Natural killer cell (primary cell): Measurements from ENCODE around the gene ROR1. TPM values are rescaled to one million over a fixed set of nuclear protein-coding genes. Genes with fewer than 3 reads are reported as not detected.

ENCODE experiments used
- ATAC-seq, 3 donors: fragments of 150-1000 bp in 2 of 3; fragments of 200-7000 bp in 1 of 3; cut with Tn5 transposase; 1 replicate in 1 of 3; 2 replicates in 2 of 3; pipeline ENCODE4 v1.10.0; 2021; ENCODE audit warnings: mild to moderate bottlenecking in 2 of 3, moderate library complexity in 2 of 3
- DNase-seq, 2 donors: peaks; one replicate each; pipeline versions ENCODE4 v3.0.0 to v3.0.0-alpha.2; 2013 to 2021; ENCODE audit warnings: mixed read lengths in 1 of 2
- H3K27ac ChIP-seq: one replicate; pipeline ENCODE4 v1.5.1; 2013; ENCODE audit warnings: mild to moderate bottlenecking, low read length
- H3K27me3 ChIP-seq: one replicate; pipeline ENCODE4 v1.6.1; 2013; ENCODE audit warnings: low read length; ENCODE audit not compliant: control insufficient read depth, insufficient read depth
- H3K36me3 ChIP-seq: one replicate; pipeline ENCODE4 v1.6.1; 2013; ENCODE audit warnings: low read length; ENCODE audit not compliant: control insufficient read depth, insufficient read depth
- H3K4me1 ChIP-seq: one replicate; pipeline ENCODE4 v1.6.1; 2013; ENCODE audit warnings: low read length; ENCODE audit not compliant: control insufficient read depth, insufficient read depth
- H3K4me3 ChIP-seq: one replicate; pipeline ENCODE4 v1.5.1; 2013; ENCODE audit warnings: low read length
- H3K9me3 ChIP-seq: one replicate; pipeline ENCODE4 v1.6.1; 2013; ENCODE audit warnings: low read length; ENCODE audit not compliant: control insufficient read depth, insufficient read depth
- H3K27ac Mint-ChIP-seq, 2 donors: one replicate each; pipeline ENCODE4 v1.8.0; 2022; ENCODE audit warnings: mild to moderate bottlenecking in 2 of 2, mixed read lengths in 2 of 2, moderate library complexity in 1 of 2
- H3K27me3 Mint-ChIP-seq, 2 donors: one replicate each; pipeline ENCODE4 v1.8.0; 2022; ENCODE audit warnings: low read depth in 2 of 2, mixed read lengths in 2 of 2
- H3K36me3 Mint-ChIP-seq: one replicate; pipeline ENCODE4 v1.8.0; 2022; ENCODE audit warnings: mixed read lengths
- H3K4me1 Mint-ChIP-seq, 2 donors: one replicate each; pipeline ENCODE4 v1.8.0; 2022; ENCODE audit warnings: mixed read lengths in 2 of 2
- H3K4me3 Mint-ChIP-seq: one replicate; pipeline ENCODE4 v1.8.0; 2022; ENCODE audit warnings: mild to moderate bottlenecking, moderate library complexity, mixed read lengths
- H3K9me3 Mint-ChIP-seq, 2 donors: one replicate each; pipeline ENCODE4 v1.8.0; 2022; ENCODE audit warnings: mixed read lengths in 2 of 2
- CTCF ChIP-seq: fragments of 200-600 bp; IDR thresholded peaks from one replicate; pipeline ENCODE4 v1.8.0; 2022; ENCODE audit warnings: antibody characterized with exemption
- WGBS: methylation state at CpG from one replicate; pipeline ENCODE4 v1.1.7; 2013; ENCODE audit warnings: missing lambda C conversion rate; ENCODE audit not compliant: insufficient coverage; 5-methylcytosine and 5-hydroxymethylcytosine counted together
- intact Hi-C: fragments of 100-400 bp; cut with micrococcal nuclease; formaldehyde crosslinking; loops from one replicate; pipeline ENCODE4 v1.14.2; 2022
- total RNA-seq, 4 donors: library from RNA; stranded (reverse); fragments of 120-200 nt in 1 of 4; gene quantifications; one replicate each; pipeline versions ENCODE4 v1.2.3 to v1.2.4, GENCODE V29; 2013 to 2022

ROR1 gene
- total RNA-seq, 3 donors from 2014 or later (not counting 1 experiment from before 2014, with no cell fraction given) = 0.05 to 0.35 (median 0.27) TPM

- no peaks in the 10 kb centered on the region for H3K36me3 ChIP-seq
- Mint-ChIP-seq H3K4me1 (no peaks in the 10 kb centered on the region), H3K36me3 (no peaks in the 10 kb centered on the region), H3K9me3 (no peaks in the 10 kb centered on the region), H3K27ac (no peak overlapping the region), H3K27me3 (peaks cover 6 to 17% of the 10 kb centered on the region in 2 donors), H3K4me3 (no peak overlapping the region)
- intact Hi-C loops = loop anchor here (1.0 kb wide), 1 partner anchor 298 kb away; no protein-coding TSS in a partner anchor
- H3K9me3 ChIP-seq = no peaks in the 10 kb centered on the region
- H3K4me3 ChIP-seq = no peak overlapping the region
- TF ChIP-seq CTCF = no peak
- no peak overlapping the region for H3K27ac ChIP-seq
- H3K27me3 ChIP-seq = no peaks in the 10 kb centered on the region
- DNase-seq (no peak), ATAC-seq (no peak)
- no CpG with 5 or more reads among the region's 1 CpG for WGBS
- no peaks in the 10 kb centered on the region for H3K4me1 ChIP-seq
Observed at GRCh38 chr1:63914706-63915105, 140.9 kb downstream of the ROR1 start.

GRCh38 chr1:63915121-63915520 is 141.3 kb downstream of the ROR1 start:
- Mint-ChIP-seq H3K4me3 (no peak overlapping the region), H3K4me1 (no peaks in the 10 kb centered on the region), H3K36me3 (no peaks in the 10 kb centered on the region), H3K27ac (no peak overlapping the region), H3K9me3 (no peaks in the 10 kb centered on the region), H3K27me3 (peaks cover 6 to 17% of the 10 kb centered on the region in 2 donors)
- H3K4me3 ChIP-seq = no peak overlapping the region
- peak in 2 of 3 donors; percentile 53 to 67 for ATAC-seq
- H3K27me3 ChIP-seq = no peaks in the 10 kb centered on the region
- H3K4me1 ChIP-seq = no peaks in the 10 kb centered on the region
- TF ChIP-seq CTCF = no peak
- intact Hi-C loops = loop anchor here (1.0 kb wide), 1 partner anchor 299 kb away; no protein-coding TSS in a partner anchor
- H3K36me3 ChIP-seq = no peaks in the 10 kb centered on the region
- WGBS = 54% methylated on average over 1 of the region's 1 CpG
- no peaks in the 10 kb centered on the region for H3K9me3 ChIP-seq
- H3K27ac ChIP-seq = no peak overlapping the region
- DNase-seq = peak in 1 of 2 donors; percentile 11

- H3K9me3 Mint-ChIP-seq = no peaks in the 10 kb centered on the region
- Histone ChIP-seq H3K9me3 (no peaks in the 10 kb centered on the region), H3K27me3 (no peaks in the 10 kb centered on the region), H3K36me3 (no peaks in the 10 kb centered on the region), H3K4me1 (no peaks in the 10 kb centered on the region), H3K27ac (no peak overlapping the region), H3K4me3 (no peak overlapping the region)
- peaks cover 6 to 17% of the 10 kb centered on the region in 2 donors for H3K27me3 Mint-ChIP-seq
- no peak for TF ChIP-seq CTCF
- ATAC-seq (no peak), DNase-seq (no peak)
- no peak overlapping the region for H3K27ac Mint-ChIP-seq
- intact Hi-C loops = no loop called here
- no peak overlapping the region for H3K4me3 Mint-ChIP-seq
- 91% methylated on average over 2 of the region's 2 CpGs for WGBS
- no peaks in the 10 kb centered on the region for H3K36me3 Mint-ChIP-seq
- no peaks in the 10 kb centered on the region for H3K4me1 Mint-ChIP-seq
Observed at GRCh38 chr1:63916485-63917360, 142.9 kb downstream of the ROR1 start.
